ENCODE results near the gene RAD23A.

DNA sequence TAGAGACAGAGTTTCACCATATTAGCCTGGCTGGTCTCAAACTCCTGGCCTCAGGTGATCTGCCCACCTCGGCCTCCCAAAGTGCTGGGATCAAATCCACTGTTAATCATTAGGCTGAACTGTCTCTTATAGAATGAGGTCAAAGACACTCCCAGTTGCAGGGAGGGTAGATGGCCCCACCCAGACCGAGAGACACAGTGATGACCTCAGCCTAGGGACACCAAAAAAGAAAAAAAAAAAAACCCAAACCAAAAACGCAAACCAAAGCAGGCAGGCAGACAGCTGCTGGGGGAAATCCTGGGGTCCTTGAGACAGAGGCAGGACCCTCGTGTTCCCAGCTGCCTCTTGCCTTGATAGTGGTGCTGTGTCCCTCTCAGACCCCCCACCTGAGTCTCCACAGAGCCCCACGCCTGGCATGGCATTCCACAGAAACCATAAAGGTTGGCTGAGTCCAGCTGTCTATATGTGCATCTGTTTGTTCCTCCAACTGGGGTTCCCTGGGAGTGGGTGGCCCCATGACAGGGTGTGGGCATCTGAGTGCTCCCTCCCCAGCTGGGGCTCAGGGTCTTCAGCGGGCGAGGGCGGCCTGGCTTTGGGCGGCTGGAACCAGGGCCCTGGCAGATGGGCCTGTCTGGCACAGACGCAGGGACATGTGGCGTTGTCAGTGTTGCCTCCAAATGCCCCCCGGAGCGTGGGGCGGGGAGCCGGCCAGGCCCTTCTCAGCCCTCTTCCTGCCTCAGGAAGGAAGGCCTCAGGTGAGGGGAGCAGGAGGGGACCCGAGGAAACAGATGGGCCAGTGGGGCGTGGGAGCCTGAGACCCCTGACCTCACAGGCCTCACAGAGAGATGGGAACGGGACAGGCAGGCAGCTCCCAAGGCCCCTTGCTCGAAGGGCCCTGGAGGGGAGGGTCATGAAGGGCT is 28.9 kb downstream of the RAD23A start:
- TF ChIP-seq, protein P1, sequence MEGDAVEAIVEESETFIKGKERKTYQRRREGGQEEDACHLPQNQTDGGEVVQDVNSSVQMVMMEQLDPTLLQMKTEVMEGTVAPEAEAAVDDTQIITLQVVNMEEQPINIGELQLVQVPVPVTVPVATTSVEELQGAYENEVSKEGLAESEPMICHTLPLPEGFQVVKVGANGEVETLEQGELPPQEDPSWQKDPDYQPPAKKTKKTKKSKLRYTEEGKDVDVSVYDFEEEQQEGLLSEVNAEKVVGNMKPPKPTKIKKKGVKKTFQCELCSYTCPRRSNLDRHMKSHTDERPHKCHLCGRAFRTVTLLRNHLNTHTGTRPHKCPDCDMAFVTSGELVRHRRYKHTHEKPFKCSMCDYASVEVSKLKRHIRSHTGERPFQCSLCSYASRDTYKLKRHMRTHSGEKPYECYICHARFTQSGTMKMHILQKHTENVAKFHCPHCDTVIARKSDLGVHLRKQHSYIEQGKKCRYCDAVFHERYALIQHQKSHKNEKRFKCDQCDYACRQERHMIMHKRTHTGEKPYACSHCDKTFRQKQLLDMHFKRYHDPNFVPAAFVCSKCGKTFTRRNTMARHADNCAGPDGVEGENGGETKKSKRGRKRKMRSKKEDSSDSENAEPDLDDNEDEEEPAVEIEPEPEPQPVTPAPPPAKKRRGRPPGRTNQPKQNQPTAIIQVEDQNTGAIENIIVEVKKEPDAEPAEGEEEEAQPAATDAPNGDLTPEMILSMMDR (IDR thresholded peaks at IDR 0.05; ENCODE audit: extremely low read depth in 1 of 2, insufficient read depth in 1 of 2, low read depth in 1 of 2, low read length in 2 of 2) = no peak
- TF ChIP-seq POLR2A (IDR thresholded peaks at IDR 0.05; ENCODE audit: low read depth, low read length) = no peak
- TF ChIP-seq GATA2 (IDR thresholded peaks at IDR 0.05; ENCODE audit: insufficient read depth, insufficient read length, low read depth, low read length) = no peak
- TF ChIP-seq MYC (IDR thresholded peaks at IDR 0.05; ENCODE audit: low read depth, low read length) = no peak
- TF ChIP-seq EZH2 (IDR thresholded peaks at IDR 0.05; ENCODE audit: borderline replicate concordance, low read depth, low read length, severe bottlenecking) = no peak
- TF ChIP-seq POLR2AphosphoS5 (IDR thresholded peaks at IDR 0.05; ENCODE audit: insufficient read depth, low read depth, low read length) = no peak
- TF ChIP-seq FOS (IDR thresholded peaks at IDR 0.05; ENCODE audit: borderline replicate concordance, insufficient read depth, low read length) = no peak
- TF ChIP-seq, protein P2, sequence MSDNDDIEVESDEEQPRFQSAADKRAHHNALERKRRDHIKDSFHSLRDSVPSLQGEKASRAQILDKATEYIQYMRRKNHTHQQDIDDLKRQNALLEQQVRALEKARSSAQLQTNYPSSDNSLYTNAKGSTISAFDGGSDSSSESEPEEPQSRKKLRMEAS (IDR thresholded peaks at IDR 0.05; ENCODE audit: insufficient read depth, insufficient read length) = no peak
